GM12873 (cell line): ENCODE measurements around the gene PEAK3.

Experiments
- TF ChIP-seq, protein P1 (sequence below): IDR thresholded peaks from 2 replicates; pipeline ENCODE4 v1.5.1; 2012; ENCODE audit warnings: low read depth, mild to moderate bottlenecking, moderate library complexity, low read length, control low read depth; ENCODE audit not compliant: insufficient read depth; ENCODE audit errors: missing control alignments

PEAK3 gene

GRCh38 chr19:2283835-2284507 lies 2.0 kb upstream of the PEAK3 start:
- TF ChIP-seq, protein P1, sequence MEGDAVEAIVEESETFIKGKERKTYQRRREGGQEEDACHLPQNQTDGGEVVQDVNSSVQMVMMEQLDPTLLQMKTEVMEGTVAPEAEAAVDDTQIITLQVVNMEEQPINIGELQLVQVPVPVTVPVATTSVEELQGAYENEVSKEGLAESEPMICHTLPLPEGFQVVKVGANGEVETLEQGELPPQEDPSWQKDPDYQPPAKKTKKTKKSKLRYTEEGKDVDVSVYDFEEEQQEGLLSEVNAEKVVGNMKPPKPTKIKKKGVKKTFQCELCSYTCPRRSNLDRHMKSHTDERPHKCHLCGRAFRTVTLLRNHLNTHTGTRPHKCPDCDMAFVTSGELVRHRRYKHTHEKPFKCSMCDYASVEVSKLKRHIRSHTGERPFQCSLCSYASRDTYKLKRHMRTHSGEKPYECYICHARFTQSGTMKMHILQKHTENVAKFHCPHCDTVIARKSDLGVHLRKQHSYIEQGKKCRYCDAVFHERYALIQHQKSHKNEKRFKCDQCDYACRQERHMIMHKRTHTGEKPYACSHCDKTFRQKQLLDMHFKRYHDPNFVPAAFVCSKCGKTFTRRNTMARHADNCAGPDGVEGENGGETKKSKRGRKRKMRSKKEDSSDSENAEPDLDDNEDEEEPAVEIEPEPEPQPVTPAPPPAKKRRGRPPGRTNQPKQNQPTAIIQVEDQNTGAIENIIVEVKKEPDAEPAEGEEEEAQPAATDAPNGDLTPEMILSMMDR = no peak

DNA sequence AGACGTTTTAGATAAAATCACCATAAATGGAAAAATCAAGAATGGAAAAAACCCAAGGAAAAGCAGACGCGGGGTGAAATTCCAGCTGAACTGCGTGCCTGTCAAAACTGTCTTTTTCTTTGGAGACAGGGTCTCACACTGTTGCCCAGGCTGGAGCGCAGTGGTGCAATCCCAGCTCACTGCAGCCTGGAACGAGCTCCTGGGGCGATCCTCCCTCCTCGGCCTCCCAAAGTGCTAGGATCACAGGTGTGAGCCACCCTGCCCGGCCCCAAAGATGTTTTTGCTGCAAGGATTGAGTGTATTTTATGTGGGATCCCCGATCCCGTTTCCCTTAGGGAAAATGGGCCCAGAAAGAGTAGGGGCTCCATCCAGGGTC lies 875 bp upstream of the PEAK3 start:
- TF ChIP-seq, protein P1 = no peak

GRCh38 chr19:2280633-2281264 lies 1.2 kb downstream of the PEAK3 start:
- TF ChIP-seq, protein P1 = no peak

- TF ChIP-seq, protein P1 = no peak
Observed at GRCh38 chr19:2278459-2279158, 3.4 kb downstream of the PEAK3 start.

DNA sequence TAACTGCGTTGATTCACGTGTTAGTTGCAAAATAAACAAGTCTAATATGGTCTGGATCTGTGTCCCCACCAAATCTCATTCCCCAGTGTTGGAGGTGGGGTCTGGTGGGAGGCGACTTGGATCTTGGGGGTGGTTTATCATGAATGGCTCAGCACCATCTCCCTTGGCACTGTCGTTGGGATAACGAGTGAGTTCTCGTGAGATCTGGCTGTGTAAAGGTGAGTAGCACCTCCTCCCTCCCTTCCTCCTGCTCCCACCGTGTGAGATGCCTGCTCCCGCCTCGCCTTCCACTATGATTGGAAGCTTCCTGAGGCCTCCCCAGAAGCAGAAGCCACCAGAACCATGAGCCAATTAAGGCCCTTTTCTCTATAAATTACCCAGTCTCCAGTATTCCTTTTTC lies 4.8 kb downstream of the PEAK3 start:
- TF ChIP-seq, protein P1 = no peak

DNA sequence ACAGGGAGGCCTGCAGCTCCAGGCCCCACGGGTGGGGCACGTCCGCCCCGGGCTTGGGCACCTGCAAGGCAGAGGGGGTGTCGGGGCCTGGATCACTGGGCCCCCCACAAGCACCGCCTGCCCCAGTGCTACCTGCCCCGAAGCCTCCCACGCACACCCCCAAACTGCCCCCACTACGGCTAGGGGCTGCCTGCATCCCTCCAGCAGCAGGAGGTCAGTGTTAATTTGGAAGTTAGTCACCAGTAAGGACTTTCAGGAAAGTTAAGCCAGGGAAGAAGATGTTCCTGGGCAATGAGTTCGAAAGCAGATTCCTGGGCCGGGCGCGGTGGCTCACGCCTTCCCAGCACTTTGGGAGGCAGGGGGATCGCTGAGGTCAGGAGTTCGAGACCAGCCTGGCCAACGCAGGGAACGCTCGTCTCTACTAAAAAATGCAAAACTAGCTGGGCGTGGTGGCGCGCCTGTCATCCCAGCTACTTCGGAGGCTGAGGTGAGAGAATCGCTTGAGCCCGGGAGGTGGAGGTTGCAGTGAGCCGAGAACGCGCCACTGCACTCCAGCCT lies 5.5 kb downstream of the PEAK3 start:
- TF ChIP-seq, protein P1 = no peak
